GM12878 (cell line): Measurements from ENCODE around the gene ATP6V1G2. TPM values are rescaled to one million over a fixed set of nuclear protein-coding genes. Genes with fewer than 3 reads are reported as not detected.

Experiments used
- ATAC-seq: fragments of 200-7000 bp; cut with Tn5 transposase; 3 replicates; pipeline ENCODE4 v1.9.1; 2020; ENCODE audit warnings: mild to moderate bottlenecking, moderate library complexity
- BruUV-seq: library from RNA; stranded (reverse); fragments of 400-500 nt; replicated peaks from 2 replicates; lab custom pipeline; 2021; lab: Mats Ljungman, UMichigan
- CTCF ChIA-PET: fragments of 300-600 bp; sonication (Branson Sonifier 250); formaldehyde crosslinking; extraction: SDS; loops from one replicate; lab custom pipeline; 2021; ENCODE audit warnings: inconsistent platforms; lab: Yijun Ruan, JAX
- POLR2A ChIA-PET: fragments of 350-600 bp; formaldehyde crosslinking; extraction: SDS; loops from one replicate; lab custom pipeline; 2021; ENCODE audit warnings: inconsistent platforms; lab: Charles Lee
- RAD21 ChIA-PET: fragments of 300-600 bp; sonication (Branson Sonifier 250); formaldehyde crosslinking; loops from one replicate; lab custom pipeline; 2023; ENCODE audit warnings: antibody characterized with exemption; ENCODE audit not compliant: unreplicated experiment; lab: Charles Lee
- SMC1A ChIA-PET: fragments of 300-600 bp; sonication (Branson Sonifier 250); formaldehyde crosslinking; loops from one replicate; lab custom pipeline; 2023; ENCODE audit not compliant: unreplicated experiment, uncharacterized antibody; lab: Charles Lee
- DNase-seq: peaks from one replicate; pipeline ENCODE4 v3.0.0-alpha.2; 2011; ENCODE audit warnings: low read depth, low spot score
- FAIRE-seq: peaks from 3 replicates; lab custom pipeline; 2011; peaks lifted over from hg19 to GRCh38; lab: Jason Lieb, UNC
- H2AFZ ChIP-seq: 2 replicates; pipeline ENCODE4 v1.6.0; 2011; ENCODE audit warnings: low read depth, low read length, control low read depth; ENCODE audit not compliant: control insufficient read depth
- H3K27ac ChIP-seq: 2 replicates; pipeline ENCODE4 v1.5.1; 2011; ENCODE audit warnings: control low read depth; ENCODE audit not compliant: control insufficient read depth, insufficient read depth
- H3K27me3 ChIP-seq, 2 experiments: replicated peaks in 1 of 2; 2 replicates each; pipeline versions ENCODE4 v1.6.0 to v1.6.1; 2011; ENCODE audit warnings: low read length in 1 of 2; ENCODE audit not compliant: control insufficient read depth in 2 of 2, insufficient read depth in 2 of 2
- H3K36me3 ChIP-seq, 2 experiments: 2 replicates each; pipeline ENCODE4 v1.5.1; 2011; ENCODE audit warnings: low read length in 1 of 2; ENCODE audit not compliant: control insufficient read depth in 2 of 2, insufficient read depth in 2 of 2
- H3K4me1 ChIP-seq: 2 replicates; pipeline ENCODE4 v1.6.1; 2011; ENCODE audit warnings: mild to moderate bottlenecking, low read length, moderate library complexity, mixed read lengths; ENCODE audit not compliant: control insufficient read depth, insufficient read depth
- H3K4me2 ChIP-seq: 2 replicates; pipeline ENCODE4 v1.6.0; 2011; ENCODE audit warnings: control low read depth; ENCODE audit not compliant: control insufficient read depth, insufficient read depth
- H3K4me3 ChIP-seq: fragments of 200-600 bp; sonication (generic); 2 replicates; pipeline ENCODE4 v1.5.1; 2016
- H3K79me2 ChIP-seq: 2 replicates; pipeline ENCODE4 v1.6.0; 2011; ENCODE audit warnings: low read length; ENCODE audit not compliant: control insufficient read depth, insufficient read depth
- H3K9ac ChIP-seq: 2 replicates; pipeline ENCODE4 v1.8.0; 2011; ENCODE audit warnings: low read length, control low read depth, mixed read lengths; ENCODE audit not compliant: control insufficient read depth, insufficient read depth
- H3K9me3 ChIP-seq: replicated peaks from 3 replicates; pipeline ENCODE4 v1.5.1; 2011; ENCODE audit warnings: mild to moderate bottlenecking, low read length; ENCODE audit not compliant: control insufficient read depth, insufficient read depth
- H4K20me1 ChIP-seq: 2 replicates; pipeline ENCODE4 v1.6.0; 2011; ENCODE audit not compliant: control insufficient read depth, insufficient read depth
- ASH2L ChIP-seq: fragments of 300-600, 200-600 bp; sonication (generic); IDR thresholded peaks from 2 replicates; pipeline ENCODE4 v1.6.1; 2017; ENCODE audit warnings: low read depth, mild to moderate bottlenecking, borderline replicate concordance
- BRCA1 ChIP-seq: IDR thresholded peaks from 2 replicates; pipeline ENCODE4 v1.6.1; 2011; ENCODE audit warnings: low read depth, low read length, improper control_type of control experiment
- EP300 ChIP-seq, 2 experiments: fragments of 150-350 bp in 1 of 2; IDR thresholded peaks; 2 replicates each; pipeline ENCODE4 v1.6.1; 2011 to 2012; ENCODE audit warnings: low read depth in 2 of 2, low read length in 2 of 2, borderline replicate concordance in 1 of 2, improper control_type of control experiment in 1 of 2, inconsistent platforms in 1 of 2; ENCODE audit not compliant: control insufficient read depth in 1 of 2
- FOXM1 ChIP-seq: IDR thresholded peaks from 2 replicates; pipeline ENCODE4 v1.6.1; 2012; ENCODE audit warnings: low read depth, mild to moderate bottlenecking, inconsistent platforms, low read length, moderate library complexity
- HCFC1 ChIP-seq: fragments of 150-350 bp; IDR thresholded peaks from 2 replicates; pipeline ENCODE4 v1.6.1; 2014; ENCODE audit warnings: low read length
- IKZF1 ChIP-seq: fragments of 450-650 bp; conservative IDR thresholded peaks from 2 replicates; pipeline ENCODE4 v1.6.1; 2017; ENCODE audit warnings: antibody characterized with exemption, mild to moderate bottlenecking
- MTA2 ChIP-seq: fragments of 450-650 bp; IDR thresholded peaks from 2 replicates; pipeline ENCODE4 v1.6.1; 2016; ENCODE audit warnings: low read depth, mild to moderate bottlenecking, moderate library complexity
- MXI1 ChIP-seq: fragments of 150-350 bp; IDR thresholded peaks from 2 replicates; pipeline ENCODE4 v1.6.1; 2011; ENCODE audit warnings: low read depth, mild to moderate bottlenecking, inconsistent platforms, low read length, improper control_type of control experiment
- NR2C2 ChIP-seq: IDR thresholded peaks from 2 replicates; pipeline ENCODE4 v1.6.1; 2011; ENCODE audit warnings: borderline replicate concordance, low read depth; ENCODE audit not compliant: control insufficient read depth, insufficient read length
- NR2F1 ChIP-seq: fragments of 450-650 bp; conservative IDR thresholded peaks from 2 replicates; pipeline ENCODE4 v1.6.1; 2017; ENCODE audit warnings: mild to moderate bottlenecking
- PAX5 ChIP-seq: IDR thresholded peaks from 2 replicates; pipeline ENCODE4 v1.6.1; 2011; ENCODE audit warnings: low read depth, low read length, borderline replicate concordance
- POLR2A ChIP-seq: IDR thresholded peaks from 2 replicates; pipeline ENCODE4 v1.6.1; 2011; ENCODE audit warnings: low read depth, mild to moderate bottlenecking, low read length
- TCF12 ChIP-seq: IDR thresholded peaks from 2 replicates; pipeline ENCODE4 v1.6.1; 2011; ENCODE audit warnings: low read depth, mild to moderate bottlenecking, low read length
- ZBTB4 ChIP-seq: fragments of 450-650 bp; formaldehyde crosslinking; IDR thresholded peaks from 2 replicates; pipeline ENCODE4 v1.4.0; 2022; ENCODE audit warnings: mild to moderate bottlenecking, moderate library complexity
- WGBS: methylation state at CpG from one replicate; pipeline ENCODE4 v1.1.6; 2016; ENCODE audit warnings: low lambda C conversion rate; ENCODE audit not compliant: insufficient replicate concordance, insufficient coverage; ENCODE audit errors: missing lambda C conversion rate; 5-methylcytosine and 5-hydroxymethylcytosine counted together
- in situ Hi-C: fragments of 300-500 bp; cut with MboI; formaldehyde crosslinking; loops from 9 replicates; pipeline ENCODE4 v1.14.3; 2018; ENCODE audit warnings: mixed read lengths
- intact Hi-C: fragments of 100-400 bp; cut with micrococcal nuclease; formaldehyde crosslinking; loops from one replicate; pipeline ENCODE4 v1.14.2; 2022; ENCODE audit not compliant: unreplicated experiment
- polyA plus RNA-seq, 11 experiments: library from polyadenylated mRNA; depleted of rRNA in 4 of 11; unstranded in 6 of 11; stranded (reverse) in 5 of 11; fragments of >200 nt; fragmentation: Nextera tagmentation in 4 of 11; fragmentation: Illumina TruSeq in 1 of 11; extraction: Ambion mirVana in 4 of 11; extraction: Trizol in 1 of 11; gene quantifications; 1 replicate in 1 of 11; 2 replicates in 10 of 11; pipeline versions ENCODE4 v1.2.1 to v1.2.3, GENCODE V29; 2011 to 2016; ENCODE audit warnings: inconsistent platforms in 2 of 11, missing spikeins in 2 of 11, low read depth in 1 of 11
- total RNA-seq, 4 experiments: library from RNA; depleted of rRNA in 3 of 4; stranded (reverse); fragments of >200 nt in 3 of 4; fragmentation: Illumina TruSeq in 1 of 4; extraction: Trizol in 1 of 4; gene quantifications; 2 replicates each; pipeline versions ENCODE4 v1.2.1 to v1.2.3, GENCODE V29; 2013 to 2021

Gene ATP6V1G2
- total and polyA plus RNA-seq, 10 of the 15 experiments (the other 5 are each of a cell fraction or from before 2014, with no cell fraction given), result 0.45 to 8.9 (median 2.8) TPM

DNA sequence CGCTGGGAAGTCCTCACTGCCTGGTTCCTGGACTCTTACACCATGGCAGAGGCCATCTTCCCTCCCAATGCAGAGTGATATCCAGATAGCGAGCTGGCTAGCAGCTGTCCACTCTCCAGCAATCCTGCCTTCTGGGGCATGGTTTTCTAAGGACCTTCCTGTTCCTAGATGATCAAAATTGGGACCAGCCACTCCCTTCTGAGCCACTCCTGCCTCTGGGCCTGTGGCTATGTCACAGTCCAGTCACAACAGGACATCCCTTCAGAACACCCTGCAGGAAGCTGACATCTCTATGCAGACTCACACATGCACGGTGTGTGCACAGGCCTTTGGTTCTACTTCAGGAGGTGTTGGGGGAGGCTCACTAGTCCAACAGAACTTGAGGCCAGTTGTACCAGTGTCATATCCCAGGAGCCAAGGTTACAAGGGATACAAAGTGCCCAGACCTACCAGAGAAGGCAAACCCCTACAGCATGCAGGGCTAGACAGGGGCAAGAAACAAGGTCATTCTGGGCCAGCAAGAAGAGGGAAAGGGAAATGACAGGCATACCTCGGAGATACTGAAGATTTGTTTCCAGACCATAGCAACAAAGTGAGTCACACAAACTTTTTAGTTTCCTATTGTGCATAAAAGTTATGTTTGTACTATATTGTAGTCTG is 20.3 kb downstream of the ATP6V1G2 start:
- Histone ChIP-seq H3K9ac (no peak overlapping the region), H2AFZ (no peak overlapping the region), H3K4me2 (no peak overlapping the region), H3K36me3 (peaks cover 0 to 7% of the 10 kb centered on the region in 2 experiments; a peak in 3 of 4 replicates), H3K79me2 (no peaks in the 10 kb centered on the region), H4K20me1 (no peaks in the 10 kb centered on the region), H3K9me3 (no peaks in the 10 kb centered on the region), H3K4me3 (no peak overlapping the region), H3K4me1 (no peaks in the 10 kb centered on the region), H3K27me3 (no peaks in the 10 kb centered on the region), H3K27ac (no peak overlapping the region)
- 64% methylated on average over 4 of the region's 4 CpGs for WGBS
- RAD21 ChIA-PET, result no interaction called here
- no peak for DNase-seq
- SMC1A ChIA-PET, result no interaction called here
- CTCF ChIA-PET, result no interaction called here
- no TSS peak for BruUV-seq
- ATAC-seq, result no peak
- in situ Hi-C loops, result no loop called here
- POLR2A ChIA-PET, result interaction anchor here (0.5 to 1.3 kb wide), 3 partner anchors 9 to 191 kb away, joined by 3 to 5 read pairs (median 4); no protein-coding TSS in a partner anchor
- intact Hi-C loops, result no loop called here
- FAIRE-seq, result no peak
- no peak for TF ChIP-seq POLR2A
- no peak for TF ChIP-seq MXI1
- TF ChIP-seq NR2F1, result no peak
- no peak for TF ChIP-seq MTA2
- no peak for TF ChIP-seq PAX5
- no peak for TF ChIP-seq EP300 (IDR thresholded peaks at IDR 0.05; ENCODE audit: borderline replicate concordance in 1 of 2, control insufficient read depth in 1 of 2, low read depth in 2 of 2, low read length in 2 of 2)
- TF ChIP-seq TCF12, result no peak

DNA sequence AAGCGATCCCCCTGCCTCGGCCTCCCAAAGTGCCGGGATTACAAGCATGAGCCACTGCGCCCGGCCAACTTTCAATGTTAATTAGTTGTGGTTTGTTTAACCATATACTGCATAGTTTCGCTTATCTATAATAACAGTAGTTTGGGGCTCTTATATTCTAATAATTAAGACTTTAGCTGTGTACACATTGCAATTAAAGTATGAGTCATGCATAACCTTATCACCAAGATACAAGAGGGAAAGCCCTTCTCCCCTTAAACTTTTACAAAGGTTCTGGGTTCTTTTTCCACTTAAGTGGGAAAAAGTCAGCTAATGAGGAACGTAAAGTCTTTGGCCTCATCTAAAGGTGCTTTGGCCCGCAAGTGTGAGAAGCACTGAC is 20.9 kb downstream of the ATP6V1G2 start:
- in situ Hi-C loops (no loop called here), intact Hi-C loops (no loop called here)
- no TSS peak for BruUV-seq
- ChIA-PET RAD21 (no interaction called here), CTCF (interaction anchor here (1.9 kb wide), 1 partner anchor 31 kb away, joined by 5 read pairs; no protein-coding TSS in a partner anchor), POLR2A (interaction anchor here (0.7 to 1.3 kb wide), 3 partner anchors 8 to 396 kb away, joined by 3 to 6 read pairs (median 4); no protein-coding TSS in a partner anchor), SMC1A (no interaction called here)
- H3K27ac ChIP-seq, result no peak overlapping the region
- FAIRE-seq, result no peak
- H3K9me3 ChIP-seq, result no peaks in the 10 kb centered on the region
- no peak for ATAC-seq
- peaks cover 0 to 5% of the 10 kb centered on the region in 2 experiments; a peak in 3 of 4 replicates for H3K36me3 ChIP-seq
- no peak overlapping the region for H3K4me3 ChIP-seq
- no peaks in the 10 kb centered on the region for H3K79me2 ChIP-seq
- no peak for DNase-seq
- H3K27me3 ChIP-seq, result no peaks in the 10 kb centered on the region
- no peak overlapping the region for H3K4me2 ChIP-seq
- H2AFZ ChIP-seq, result no peak overlapping the region
- no peak overlapping the region for H3K9ac ChIP-seq
- no peaks in the 10 kb centered on the region for H3K4me1 ChIP-seq
- H4K20me1 ChIP-seq, result no peaks in the 10 kb centered on the region
- WGBS, result 84% methylated on average over 8 of the region's 8 CpGs
- no peak for TF ChIP-seq BRCA1
- TF ChIP-seq ZBTB4 (CRISPR knock-in tag), result no peak
- TF ChIP-seq IKZF1, result no peak
- no peak for TF ChIP-seq MTA2
- TF ChIP-seq FOXM1, result no peak
- TF ChIP-seq NR2C2, result no peak
- TF ChIP-seq ASH2L, result no peak
- no peak for TF ChIP-seq HCFC1
